NAMALWA (cell line): ENCODE data around the gene FUOM.
"Not testable (repeated sequence)": the region's sequence is repeated elsewhere in the genome, so short reads cannot be mapped to it uniquely, and the experiment has no call there.

Experiments
- DNase-seq: peaks from one replicate; pipeline ENCODE4 v3.0.0-alpha.2; 2015; ENCODE audit warnings: low spot score

FUOM gene

GRCh38 chr10:133388236-133388972, 30.6 kb upstream of the FUOM start:
- DNase-seq = peak; percentile 27

- DNase-seq = not testable (repeated sequence)
Observed at GRCh38 chr10:133386951-133387350, 29.1 kb upstream of the FUOM start.

GRCh38 chr10:133385214-133385613, 27.4 kb upstream of the FUOM start:
- no peak for DNase-seq

GRCh38 chr10:133384071-133384470, 26.3 kb upstream of the FUOM start:
- no peak for DNase-seq

- no peak for DNase-seq
Observed at GRCh38 chr10:133383551-133383950, 25.7 kb upstream of the FUOM start.

- no peak for DNase-seq
Observed at GRCh38 chr10:133381036-133381435, 23.2 kb upstream of the FUOM start.

GRCh38 chr10:133379801-133380666, 22.2 kb upstream of the FUOM start:
- DNase-seq = no peak

- no peak for DNase-seq
Observed at GRCh38 chr10:133379152-133379800, 21.5 kb upstream of the FUOM start, which contains the start of gene PAOX. Gene PAOX (plus strand): TSS chr10:133379262. CDS start chr10:133379317, 55 bp downstream.

GRCh38 chr10:133378251-133379096, 20.7 kb upstream of the FUOM start:
- DNase-seq = no peak

GRCh38 chr10:133377818-133378250, 20.0 kb upstream of the FUOM start:
- no peak for DNase-seq

GRCh38 chr10:133377025-133377817, 19.4 kb upstream of the FUOM start:
- DNase-seq = no peak

- not testable (repeated sequence) for DNase-seq
Observed at GRCh38 chr10:133376183-133376582, 18.4 kb upstream of the FUOM start.

- DNase-seq = no peak
Observed at GRCh38 chr10:133375357-133376115, 17.7 kb upstream of the FUOM start.

GRCh38 chr10:133373174-133374090, 15.6 kb upstream of the FUOM start, which contains the start of gene ECHS1:
Gene ECHS1 (minus strand): TSS chr10:133373354. CDS start chr10:133373333, 21 bp downstream.
- peak; percentile 94 for DNase-seq

GRCh38 chr10:133372507-133372906, 14.7 kb upstream of the FUOM start:
- DNase-seq = no peak

GRCh38 chr10:133370030-133370786, 12.4 kb upstream of the FUOM start:
- DNase-seq = no peak

GRCh38 chr10:133368153-133368552, 10.3 kb upstream of the FUOM start:
- DNase-seq = no peak

- DNase-seq = not testable (repeated sequence)
Observed at GRCh38 chr10:133367461-133367860, 9.6 kb upstream of the FUOM start.
